ENCODE data around the gene PERM1. TPM values are rescaled to one million over a fixed set of nuclear protein-coding genes. Genes with fewer than 3 reads are reported as not detected.

PERM1 gene
- total RNA-seq, 1 experiment from 2014 or later = not detected

- Mint-ChIP-seq H3K27me3 (ENCODE audit: unreplicated experiment) (peaks cover 60% of the 10 kb centered on the region), H3K4me3 (ENCODE audit: low read depth, unreplicated experiment) (no peak overlapping the region), H3K36me3 (ENCODE audit: insufficient read depth, unreplicated experiment) (peaks cover 11% of the 10 kb centered on the region), H3K4me1 (ENCODE audit: low read depth, unreplicated experiment) (peaks cover 8% of the 10 kb centered on the region), H3K9me3 (ENCODE audit: low read depth, unreplicated experiment) (no peaks in the 10 kb centered on the region), H3K27ac (ENCODE audit: unreplicated experiment) (no peak overlapping the region)
- no peak for DNase-seq
- no TSS peak for BruUV-seq (replicated peaks)
- intact Hi-C loops (cut with micrococcal nuclease; ENCODE audit: unreplicated experiment) = no loop called here
- TF ChIP-seq, protein P1, sequence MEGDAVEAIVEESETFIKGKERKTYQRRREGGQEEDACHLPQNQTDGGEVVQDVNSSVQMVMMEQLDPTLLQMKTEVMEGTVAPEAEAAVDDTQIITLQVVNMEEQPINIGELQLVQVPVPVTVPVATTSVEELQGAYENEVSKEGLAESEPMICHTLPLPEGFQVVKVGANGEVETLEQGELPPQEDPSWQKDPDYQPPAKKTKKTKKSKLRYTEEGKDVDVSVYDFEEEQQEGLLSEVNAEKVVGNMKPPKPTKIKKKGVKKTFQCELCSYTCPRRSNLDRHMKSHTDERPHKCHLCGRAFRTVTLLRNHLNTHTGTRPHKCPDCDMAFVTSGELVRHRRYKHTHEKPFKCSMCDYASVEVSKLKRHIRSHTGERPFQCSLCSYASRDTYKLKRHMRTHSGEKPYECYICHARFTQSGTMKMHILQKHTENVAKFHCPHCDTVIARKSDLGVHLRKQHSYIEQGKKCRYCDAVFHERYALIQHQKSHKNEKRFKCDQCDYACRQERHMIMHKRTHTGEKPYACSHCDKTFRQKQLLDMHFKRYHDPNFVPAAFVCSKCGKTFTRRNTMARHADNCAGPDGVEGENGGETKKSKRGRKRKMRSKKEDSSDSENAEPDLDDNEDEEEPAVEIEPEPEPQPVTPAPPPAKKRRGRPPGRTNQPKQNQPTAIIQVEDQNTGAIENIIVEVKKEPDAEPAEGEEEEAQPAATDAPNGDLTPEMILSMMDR (IDR thresholded peaks at IDR 0.05; ENCODE audit: unreplicated experiment) = no peak
- CTCF ChIA-PET = no interaction called here
Measured at GRCh38 chr1:928825-929661, 52.9 kb downstream of the PERM1 start.

DNA sequence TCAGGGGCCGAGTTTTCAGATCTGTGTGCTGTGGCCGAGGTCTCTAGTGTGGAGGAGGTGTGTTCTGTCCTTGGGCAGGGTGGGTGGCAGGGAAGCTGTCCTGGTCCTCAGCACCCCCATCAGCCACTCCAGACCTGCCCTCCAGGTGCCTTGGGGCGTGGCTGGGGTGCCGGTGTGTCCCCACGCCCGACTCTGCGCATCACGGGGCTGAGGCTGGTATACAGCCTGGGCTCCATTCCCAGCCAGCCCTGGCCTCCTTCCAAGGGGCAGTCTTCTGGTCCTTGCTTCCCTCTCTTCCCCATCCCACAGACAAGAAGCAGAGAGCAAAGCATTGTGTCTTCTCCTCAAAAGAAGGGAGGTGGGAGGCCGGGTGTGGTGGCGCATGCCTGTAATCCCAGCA is 54.1 kb downstream of the PERM1 start:
- DNase-seq = no peak
- peaks cover 5% of the 10 kb centered on the region for H3K36me3 Mint-ChIP-seq (ENCODE audit: insufficient read depth, unreplicated experiment)
- intact Hi-C loops (cut with micrococcal nuclease; ENCODE audit: unreplicated experiment) = no loop called here
- H3K4me1 Mint-ChIP-seq (ENCODE audit: low read depth, unreplicated experiment) = peaks cover 8% of the 10 kb centered on the region
- H3K27me3 Mint-ChIP-seq (ENCODE audit: unreplicated experiment) = peaks cover 60% of the 10 kb centered on the region
- no peaks in the 10 kb centered on the region for H3K9me3 Mint-ChIP-seq (ENCODE audit: low read depth, unreplicated experiment)
- BruUV-seq (replicated peaks) = no TSS peak
- CTCF ChIA-PET = interaction anchor here (0.6 kb wide), 1 partner anchor 10 kb away, joined by 5 read pairs; no protein-coding TSS in a partner anchor
- TF ChIP-seq, protein P1 (IDR thresholded peaks at IDR 0.05; ENCODE audit: unreplicated experiment) = no peak
- no peak overlapping the region for H3K4me3 Mint-ChIP-seq (ENCODE audit: low read depth, unreplicated experiment)
- H3K27ac Mint-ChIP-seq (ENCODE audit: unreplicated experiment) = no peak overlapping the region

GRCh38 chr1:927234-927633 is 54.7 kb downstream of the PERM1 start:
- Mint-ChIP-seq H3K27ac (ENCODE audit: unreplicated experiment) (no peak overlapping the region), H3K9me3 (ENCODE audit: low read depth, unreplicated experiment) (no peaks in the 10 kb centered on the region), H3K36me3 (ENCODE audit: insufficient read depth, unreplicated experiment) (peaks cover 5% of the 10 kb centered on the region), H3K27me3 (ENCODE audit: unreplicated experiment) (peaks cover 62% of the 10 kb centered on the region), H3K4me1 (ENCODE audit: low read depth, unreplicated experiment) (peaks cover 8% of the 10 kb centered on the region), H3K4me3 (ENCODE audit: low read depth, unreplicated experiment) (no peak overlapping the region)
- intact Hi-C loops (cut with micrococcal nuclease; ENCODE audit: unreplicated experiment) = no loop called here
- no peak for DNase-seq
- CTCF ChIA-PET = no interaction called here
- BruUV-seq (replicated peaks) = no TSS peak
- TF ChIP-seq, protein P1 (IDR thresholded peaks at IDR 0.05; ENCODE audit: unreplicated experiment) = no peak

GRCh38 chr1:925561-926421 is 56.1 kb downstream of the PERM1 start:
- H3K4me1 Mint-ChIP-seq (ENCODE audit: low read depth, unreplicated experiment) = peaks cover 9% of the 10 kb centered on the region
- no TSS peak for BruUV-seq (replicated peaks)
- no peak overlapping the region for H3K4me3 Mint-ChIP-seq (ENCODE audit: low read depth, unreplicated experiment)
- TF ChIP-seq, protein P1 (IDR thresholded peaks at IDR 0.05; ENCODE audit: unreplicated experiment) = no peak
- DNase-seq = no peak
- no peaks in the 10 kb centered on the region for H3K9me3 Mint-ChIP-seq (ENCODE audit: low read depth, unreplicated experiment)
- CTCF ChIA-PET = no interaction called here
- H3K36me3 Mint-ChIP-seq (ENCODE audit: insufficient read depth, unreplicated experiment) = peaks cover 5% of the 10 kb centered on the region
- H3K27ac Mint-ChIP-seq (ENCODE audit: unreplicated experiment) = no peak overlapping the region
- intact Hi-C loops (cut with micrococcal nuclease; ENCODE audit: unreplicated experiment) = no loop called here
- peaks cover 62% of the 10 kb centered on the region for H3K27me3 Mint-ChIP-seq (ENCODE audit: unreplicated experiment)

Other genes with a start within 250 kb of the PERM1 start
- gene SAMD11, start 58.2 kb downstream of the PERM1 start, total RNA-seq (2022) = 0.27 and 0.54 TPM in 2 replicates
- gene NOC2L, start 22.8 kb downstream of the PERM1 start, total RNA-seq (2022) = 98.6 and 107 TPM in 2 replicates
- gene KLHL17, start 21.5 kb downstream of the PERM1 start, total RNA-seq (2022) = 27.1 and 27.8 TPM in 2 replicates
- 11.9 and 16.2 TPM in 2 replicates for gene PLEKHN1, start 15.6 kb downstream of the PERM1 start, total RNA-seq (2022)
- 35.5 and 51.3 TPM in 2 replicates for gene HES4, start 18.0 kb upstream of the PERM1 start, total RNA-seq (2022)
- 165 and 522 TPM in 2 replicates for gene ISG15, start 31.4 kb upstream of the PERM1 start, total RNA-seq (2022)
- gene AGRN, start 38.0 kb upstream of the PERM1 start, total RNA-seq (2022) = 446 and 552 TPM in 2 replicates
- 5.0 and 5.6 TPM in 2 replicates for gene RNF223, start 92.2 kb upstream of the PERM1 start, total RNA-seq (2022)
- gene C1orf159, start 134.0 kb upstream of the PERM1 start, total RNA-seq (2022) = 32.4 and 34.7 TPM in 2 replicates
- gene TTLL10, start 191.8 kb upstream of the PERM1 start, total RNA-seq (2022) = 2.4 and 3.5 TPM in 2 replicates
- 0.66 TPM in 1 of 2 replicates, not detected in the other for gene TNFRSF18, start 224.5 kb upstream of the PERM1 start, total RNA-seq (2022)
- gene TNFRSF4, start 232.1 kb upstream of the PERM1 start, total RNA-seq (2022) = not detected in 2 replicates
- gene SDF4, start 249.9 kb upstream of the PERM1 start, total RNA-seq (2022) = 128 and 161 TPM in 2 replicates

Measured in Calu3 (cell line).